ENCODE results near the gene AGAP1. TPM values are rescaled to one million over a fixed set of nuclear protein-coding genes. Genes with fewer than 3 reads are reported as not detected.
A peak's percentile ranks its signal among the peaks of the same experiment; 100 is the strongest.

Gene AGAP1
- total RNA-seq, 2 donors from 2014 or later = 16.1 to 40.1 TPM

- Histone ChIP-seq H3K4me1 (replicated peaks) (no peaks in the 10 kb centered on the region), H3K36me3 (no peaks in the 10 kb centered on the region), H3K27ac (no peak overlapping the region), H3K9me3 (no peaks in the 10 kb centered on the region), H3K4me3 (peak overlapping the region in 1 of 2 donors; percentile 10), H3K27me3 (replicated peaks; ENCODE audit: insufficient read depth) (peaks cover 48% of the 10 kb centered on the region)
- 5% methylated on average over 65 of the region's 65 CpGs for WGBS
- no peak for TF ChIP-seq POLR2AphosphoS5 (IDR thresholded peaks at IDR 0.05)
- TF ChIP-seq, protein P1, sequence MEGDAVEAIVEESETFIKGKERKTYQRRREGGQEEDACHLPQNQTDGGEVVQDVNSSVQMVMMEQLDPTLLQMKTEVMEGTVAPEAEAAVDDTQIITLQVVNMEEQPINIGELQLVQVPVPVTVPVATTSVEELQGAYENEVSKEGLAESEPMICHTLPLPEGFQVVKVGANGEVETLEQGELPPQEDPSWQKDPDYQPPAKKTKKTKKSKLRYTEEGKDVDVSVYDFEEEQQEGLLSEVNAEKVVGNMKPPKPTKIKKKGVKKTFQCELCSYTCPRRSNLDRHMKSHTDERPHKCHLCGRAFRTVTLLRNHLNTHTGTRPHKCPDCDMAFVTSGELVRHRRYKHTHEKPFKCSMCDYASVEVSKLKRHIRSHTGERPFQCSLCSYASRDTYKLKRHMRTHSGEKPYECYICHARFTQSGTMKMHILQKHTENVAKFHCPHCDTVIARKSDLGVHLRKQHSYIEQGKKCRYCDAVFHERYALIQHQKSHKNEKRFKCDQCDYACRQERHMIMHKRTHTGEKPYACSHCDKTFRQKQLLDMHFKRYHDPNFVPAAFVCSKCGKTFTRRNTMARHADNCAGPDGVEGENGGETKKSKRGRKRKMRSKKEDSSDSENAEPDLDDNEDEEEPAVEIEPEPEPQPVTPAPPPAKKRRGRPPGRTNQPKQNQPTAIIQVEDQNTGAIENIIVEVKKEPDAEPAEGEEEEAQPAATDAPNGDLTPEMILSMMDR (IDR thresholded peaks at IDR 0.05) = peak; percentile 46 to 68 (median 54)
- intact Hi-C loops (cut with DNase I) = loop anchor here (5.0 kb wide), 1 partner anchor 401 kb away; no protein-coding TSS in a partner anchor
- DNase-seq (ENCODE audit: low spot score) = no peak
Observed at GRCh38 chr2:236177967-236178889, 684.4 kb downstream of the AGAP1 start.

DNA sequence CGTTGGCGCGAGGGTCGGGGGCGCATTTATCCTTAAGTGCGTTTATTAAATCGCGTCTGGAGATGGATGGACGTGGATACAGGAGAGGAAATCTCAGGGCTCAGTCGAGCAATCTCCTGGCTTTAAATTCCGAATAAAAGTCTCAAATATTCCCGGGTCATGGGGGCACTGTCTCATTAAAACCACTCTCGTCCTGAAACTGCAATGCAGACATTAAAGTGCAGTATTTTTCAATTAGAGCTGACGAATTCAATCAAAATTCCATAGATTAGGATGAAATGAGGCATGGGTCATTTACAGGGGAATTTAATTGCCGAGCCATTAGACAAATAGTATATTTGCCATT is 685.0 kb downstream of the AGAP1 start:
- H3K36me3 ChIP-seq = no peaks in the 10 kb centered on the region
- H3K9me3 ChIP-seq = no peaks in the 10 kb centered on the region
- whole genome bisulfite sequencing = 8% methylated on average over 15 of the region's 15 CpGs
- no peak for DNase-seq (ENCODE audit: low spot score)
- no peak overlapping the region for H3K4me3 ChIP-seq
- H3K27ac ChIP-seq = no peak overlapping the region
- intact Hi-C loops (cut with DNase I) = loop anchor here (5.0 kb wide), 1 partner anchor 402 kb away; no protein-coding TSS in a partner anchor
- TF ChIP-seq POLR2A (IDR thresholded peaks at IDR 0.05) (no peak), POLR2AphosphoS5 (IDR thresholded peaks at IDR 0.05) (no peak)
- TF ChIP-seq, protein P1 (IDR thresholded peaks at IDR 0.05) = no peak
- H3K27me3 ChIP-seq (replicated peaks; ENCODE audit: insufficient read depth) = peaks cover 42% of the 10 kb centered on the region
- H3K4me1 ChIP-seq (replicated peaks) = no peaks in the 10 kb centered on the region

- no peak for DNase-seq (ENCODE audit: low spot score)
- TF ChIP-seq POLR2A (IDR thresholded peaks at IDR 0.05) = no peak
- no peak for TF ChIP-seq POLR2AphosphoS5 (IDR thresholded peaks at IDR 0.05)
- TF ChIP-seq, protein P1 (IDR thresholded peaks at IDR 0.05) = no peak
- H3K4me3 ChIP-seq = no peak overlapping the region
- 4% methylated on average over 59 of the region's 59 CpGs for WGBS
- peaks cover 42% of the 10 kb centered on the region for H3K27me3 ChIP-seq (replicated peaks; ENCODE audit: insufficient read depth)
- intact Hi-C loops (cut with DNase I) = loop anchor here (5.0 kb wide), 1 partner anchor 402 kb away; no protein-coding TSS in a partner anchor
- H3K4me1 ChIP-seq (replicated peaks) = no peaks in the 10 kb centered on the region
- H3K36me3 ChIP-seq = no peaks in the 10 kb centered on the region
- H3K27ac ChIP-seq = no peak overlapping the region
- H3K9me3 ChIP-seq = no peaks in the 10 kb centered on the region
Observed at GRCh38 chr2:236179236-236180075, 685.6 kb downstream of the AGAP1 start.

- H3K9me3 ChIP-seq = no peaks in the 10 kb centered on the region
- H3K27me3 ChIP-seq (replicated peaks; ENCODE audit: insufficient read depth) = peaks cover 42% of the 10 kb centered on the region
- no peaks in the 10 kb centered on the region for H3K4me1 ChIP-seq (replicated peaks)
- intact Hi-C loops (cut with DNase I) = no loop called here
- no peak for DNase-seq (ENCODE audit: low spot score)
- H3K4me3 ChIP-seq = no peak overlapping the region
- no peak overlapping the region for H3K27ac ChIP-seq
- no peak for TF ChIP-seq POLR2A (IDR thresholded peaks at IDR 0.05)
- TF ChIP-seq POLR2AphosphoS5 (IDR thresholded peaks at IDR 0.05) = no peak
- TF ChIP-seq, protein P1 (IDR thresholded peaks at IDR 0.05) = no peak
- H3K36me3 ChIP-seq = no peaks in the 10 kb centered on the region
- WGBS = 16% methylated on average over 12 of the region's 12 CpGs
Observed at GRCh38 chr2:236180076-236180816, 686.4 kb downstream of the AGAP1 start.
